ENCODE data around the gene SPTBN1. TPM values are rescaled to one million over a fixed set of nuclear protein-coding genes. Genes with fewer than 3 reads are reported as not detected.

Gene SPTBN1
- total RNA-seq, 1 experiment from 2014 or later, result 171 TPM

GRCh38 chr2:54710216-54710615, 254.1 kb downstream of the SPTBN1 start:
- CTCF ChIA-PET, result interaction anchor here (0.5 to 1.6 kb wide), 3 partner anchors 45 to 603 kb away, joined by 3 to 7 read pairs (median 4); no protein-coding TSS in a partner anchor
- Mint-ChIP-seq H3K36me3 (ENCODE audit: insufficient read depth, unreplicated experiment) (no peaks in the 10 kb centered on the region), H3K27me3 (ENCODE audit: insufficient read depth, unreplicated experiment) (no peaks in the 10 kb centered on the region), H3K4me1 (ENCODE audit: insufficient read depth, unreplicated experiment) (no peaks in the 10 kb centered on the region), H3K9me3 (ENCODE audit: unreplicated experiment) (no peaks in the 10 kb centered on the region), H3K27ac (ENCODE audit: low read depth, unreplicated experiment) (no peak overlapping the region), H3K4me3 (ENCODE audit: unreplicated experiment) (no peak overlapping the region)
- DNase-seq (ENCODE audit: unreplicated experiment), result no peak
- BruUV-seq (replicated peaks), result no TSS peak
- POLR2A ChIA-PET, result interaction anchor here (1.4 kb wide), 1 partner anchor 10 kb away, joined by 3 read pairs; no protein-coding TSS in a partner anchor
- no peak for TF ChIP-seq CTCF (IDR thresholded peaks at IDR 0.05; ENCODE audit: unreplicated experiment)
- intact Hi-C loops (cut with micrococcal nuclease), result no loop called here

GRCh38 chr2:54712516-54712915, 256.4 kb downstream of the SPTBN1 start:
- DNase-seq (ENCODE audit: unreplicated experiment), result no peak
- ChIA-PET CTCF (interaction anchor here (0.9 to 1.0 kb wide), 2 partner anchors 46 to 606 kb away, joined by 3 read pairs; no protein-coding TSS in a partner anchor), POLR2A (no interaction called here)
- no peak overlapping the region for H3K27ac Mint-ChIP-seq (ENCODE audit: low read depth, unreplicated experiment)
- intact Hi-C loops (cut with micrococcal nuclease), result no loop called here
- no peak overlapping the region for H3K4me3 Mint-ChIP-seq (ENCODE audit: unreplicated experiment)
- no peak for TF ChIP-seq CTCF (IDR thresholded peaks at IDR 0.05; ENCODE audit: unreplicated experiment)
- H3K36me3 Mint-ChIP-seq (ENCODE audit: insufficient read depth, unreplicated experiment), result no peaks in the 10 kb centered on the region
- H3K9me3 Mint-ChIP-seq (ENCODE audit: unreplicated experiment), result no peaks in the 10 kb centered on the region
- no peaks in the 10 kb centered on the region for H3K27me3 Mint-ChIP-seq (ENCODE audit: insufficient read depth, unreplicated experiment)
- BruUV-seq (replicated peaks), result no TSS peak
- no peaks in the 10 kb centered on the region for H3K4me1 Mint-ChIP-seq (ENCODE audit: insufficient read depth, unreplicated experiment)

- BruUV-seq (replicated peaks), result no TSS peak
- no peaks in the 10 kb centered on the region for H3K9me3 Mint-ChIP-seq (ENCODE audit: unreplicated experiment)
- intact Hi-C loops (cut with micrococcal nuclease), result no loop called here
- CTCF ChIA-PET, result interaction anchor here (0.9 to 1.5 kb wide), 4 partner anchors 8 to 608 kb away, joined by 3 read pairs; no protein-coding TSS in a partner anchor
- H3K27me3 Mint-ChIP-seq (ENCODE audit: insufficient read depth, unreplicated experiment), result no peaks in the 10 kb centered on the region
- no peak overlapping the region for H3K27ac Mint-ChIP-seq (ENCODE audit: low read depth, unreplicated experiment)
- no peak for TF ChIP-seq CTCF (IDR thresholded peaks at IDR 0.05; ENCODE audit: unreplicated experiment)
- no peaks in the 10 kb centered on the region for H3K36me3 Mint-ChIP-seq (ENCODE audit: insufficient read depth, unreplicated experiment)
- POLR2A ChIA-PET, result interaction anchor here (1.4 kb wide), 1 partner anchor 8 kb away, joined by 8 read pairs; the partner anchor contains the start of gene EML6
- DNase-seq (ENCODE audit: unreplicated experiment), result no peak
- no peak overlapping the region for H3K4me3 Mint-ChIP-seq (ENCODE audit: unreplicated experiment)
- no peaks in the 10 kb centered on the region for H3K4me1 Mint-ChIP-seq (ENCODE audit: insufficient read depth, unreplicated experiment)
These were observed 258.9 kb downstream of the SPTBN1 start for GRCh38 chr2:54714996-54715395.

GRCh38 chr2:54716375-54716774, 260.2 kb downstream of the SPTBN1 start:
- Mint-ChIP-seq H3K36me3 (ENCODE audit: insufficient read depth, unreplicated experiment) (no peaks in the 10 kb centered on the region), H3K9me3 (ENCODE audit: unreplicated experiment) (no peaks in the 10 kb centered on the region), H3K27ac (ENCODE audit: low read depth, unreplicated experiment) (no peak overlapping the region), H3K27me3 (ENCODE audit: insufficient read depth, unreplicated experiment) (no peaks in the 10 kb centered on the region), H3K4me3 (ENCODE audit: unreplicated experiment) (no peak overlapping the region), H3K4me1 (ENCODE audit: insufficient read depth, unreplicated experiment) (no peaks in the 10 kb centered on the region)
- no peak for TF ChIP-seq CTCF (IDR thresholded peaks at IDR 0.05; ENCODE audit: unreplicated experiment)
- ChIA-PET POLR2A (interaction anchor here (0.6 to 1.2 kb wide), 2 partner anchors 139 to 442 kb away, joined by 3 to 5 read pairs; no protein-coding TSS in a partner anchor), CTCF (interaction anchor here (1.1 to 1.5 kb wide), 2 partner anchors 12 to 610 kb away, joined by 3 to 5 read pairs; no protein-coding TSS in a partner anchor)
- no TSS peak for BruUV-seq (replicated peaks)
- intact Hi-C loops (cut with micrococcal nuclease), result no loop called here
- DNase-seq (ENCODE audit: unreplicated experiment), result no peak
